GM23338 (cell line): ENCODE measurements around the gene CACNA1F. TPM values are rescaled to one million over a fixed set of nuclear protein-coding genes. Genes with fewer than 3 reads are reported as not detected.

ENCODE experiments used
- ATAC-seq: fragments of 200-7000 bp; cut with Tn5 transposase; 3 replicates; pipeline ENCODE4 v1.9.1; 2020
- DNase-seq: peaks from one replicate; pipeline ENCODE4 v3.0.0-alpha.2; 2015; ENCODE audit warnings: low spot score
- H2AFZ ChIP-seq: fragments of 200-600 bp; sonication (generic); 2 replicates; pipeline ENCODE4 v1.8.0; 2016; ENCODE audit warnings: antibody characterized with exemption, mild to moderate bottlenecking, moderate library complexity
- H3F3A ChIP-seq: fragments of 200-600 bp; sonication (generic); replicated peaks from 2 replicates; pipeline ENCODE4 v1.8.0; 2017; ENCODE audit warnings: antibody characterized with exemption, mixed run types, low read depth
- H3K27ac ChIP-seq: fragments of 200-600 bp; sonication (generic); 2 replicates; pipeline ENCODE4 v1.6.1; 2016; ENCODE audit warnings: low read depth
- H3K27me3 ChIP-seq: fragments of 200-600 bp; sonication (generic); 2 replicates; pipeline ENCODE4 v1.8.0; 2016; ENCODE audit warnings: mild to moderate bottlenecking, mixed run types, moderate library complexity; ENCODE audit not compliant: insufficient read depth
- H3K36me3 ChIP-seq: fragments of 200-600 bp; sonication (generic); 2 replicates; pipeline ENCODE4 v1.8.0; 2016; ENCODE audit warnings: mild to moderate bottlenecking; ENCODE audit not compliant: insufficient read depth
- H3K4me1 ChIP-seq: fragments of 200-600 bp; sonication (generic); 2 replicates; pipeline ENCODE4 v1.8.0; 2016; ENCODE audit warnings: mild to moderate bottlenecking, moderate library complexity; ENCODE audit not compliant: insufficient read depth
- H3K4me2 ChIP-seq: fragments of 200-600 bp; sonication (generic); 2 replicates; pipeline ENCODE4 v1.7.1; 2017; ENCODE audit warnings: mixed run types
- H3K4me3 ChIP-seq: fragments of 200-600 bp; sonication (generic); 2 replicates; pipeline ENCODE4 v1.6.1; 2016; ENCODE audit warnings: mixed run types
- H3K79me2 ChIP-seq: fragments of 200-600 bp; sonication (generic); replicated peaks from 2 replicates; pipeline ENCODE4 v1.8.0; 2017; ENCODE audit warnings: mild to moderate bottlenecking; ENCODE audit not compliant: insufficient read depth
- H3K9me2 ChIP-seq: fragments of 200-600 bp; sonication (generic); 2 replicates; pipeline ENCODE4 v1.8.0; 2017; ENCODE audit not compliant: insufficient read depth
- H4K20me1 ChIP-seq: fragments of 200-600 bp; sonication (generic); replicated peaks from 2 replicates; pipeline ENCODE4 v1.8.0; 2017; ENCODE audit warnings: mild to moderate bottlenecking; ENCODE audit not compliant: insufficient read depth
- H3K27ac Mint-ChIP-seq: 2 replicates; pipeline ENCODE4 v1.8.0; 2020; ENCODE audit warnings: inconsistent platforms, mild to moderate bottlenecking, moderate library complexity, mixed read lengths
- H3K27me3 Mint-ChIP-seq: 3 replicates; pipeline ENCODE4 v1.8.0; 2022; ENCODE audit warnings: low read depth, mild to moderate bottlenecking, moderate library complexity, mixed read lengths, inconsistent platforms; ENCODE audit not compliant: insufficient read depth, poor library complexity
- H3K36me3 Mint-ChIP-seq: 3 replicates; pipeline ENCODE4 v1.8.0; 2021; ENCODE audit warnings: low read depth, mild to moderate bottlenecking, inconsistent platforms, moderate library complexity, mixed read lengths
- H3K4me1 Mint-ChIP-seq: 3 replicates; pipeline ENCODE4 v1.8.0; 2020; ENCODE audit warnings: mild to moderate bottlenecking, inconsistent platforms, mixed read lengths
- H3K4me3 Mint-ChIP-seq: 3 replicates; pipeline ENCODE4 v1.8.0; 2021; ENCODE audit warnings: moderate library complexity, mild to moderate bottlenecking, inconsistent platforms, mixed read lengths
- H3K9me3 Mint-ChIP-seq: 3 replicates; pipeline ENCODE4 v1.8.0; 2020; ENCODE audit warnings: moderate library complexity, mild to moderate bottlenecking, inconsistent platforms, mixed read lengths
- CREB1 ChIP-seq: fragments of 250-450 bp; sonication (Bioruptor Pico); IDR thresholded peaks from 2 replicates; pipeline ENCODE4 v1.5.0; 2020; ENCODE audit warnings: low read depth, mild to moderate bottlenecking, moderate library complexity
- ETS1 ChIP-seq: IDR thresholded peaks from 2 replicates; pipeline ENCODE4 v1.6.1; 2016; ENCODE audit warnings: antibody characterized with exemption
- EZH2 ChIP-seq: fragments of 200-600 bp; sonication (generic); IDR thresholded peaks from one replicate; pipeline ENCODE4 v1.8.0; 2017; ENCODE audit warnings: antibody characterized with exemption, mild to moderate bottlenecking, low read depth; ENCODE audit not compliant: unreplicated experiment
- JUNB ChIP-seq: IDR thresholded peaks from one replicate; pipeline ENCODE4 v1.6.1; 2016; ENCODE audit warnings: antibody characterized with exemption; ENCODE audit not compliant: unreplicated experiment
- REST ChIP-seq: IDR thresholded peaks from one replicate; pipeline ENCODE4 v1.6.1; 2018; ENCODE audit warnings: antibody characterized with exemption; ENCODE audit not compliant: unreplicated experiment
- STAT1 ChIP-seq: IDR thresholded peaks from one replicate; pipeline ENCODE4 v1.6.1; 2016; ENCODE audit warnings: antibody characterized with exemption; ENCODE audit not compliant: unreplicated experiment
- ZNF114 ChIP-seq: fragments of 250-450 bp; sonication (Bioruptor Pico); IDR thresholded peaks from 2 replicates; pipeline ENCODE4 v1.5.0; 2020; ENCODE audit warnings: mild to moderate bottlenecking, moderate library complexity
- ZNF331 ChIP-seq: fragments of 250-450 bp; sonication (Bioruptor Pico); IDR thresholded peaks from 2 replicates; pipeline ENCODE4 v1.5.0; 2020; ENCODE audit warnings: low read depth, mild to moderate bottlenecking, moderate library complexity
- ZNF462 ChIP-seq: fragments of 250-450 bp; sonication (Bioruptor Pico); IDR thresholded peaks from 2 replicates; pipeline ENCODE4 v1.5.0; 2020; ENCODE audit warnings: mild to moderate bottlenecking, moderate library complexity
- polyA plus RNA-seq: library from polyadenylated mRNA; unstranded; fragments of >200 nt; fragmentation: Nextera tagmentation; extraction: Ambion mirVana; gene quantifications from 2 replicates; pipeline ENCODE4 v1.2.1, GENCODE V29; 2016
- total RNA-seq: library from RNA; depleted of rRNA; stranded (reverse); fragments of >200 nt; shearing (Covaris generic); gene quantifications from 2 replicates; pipeline ENCODE4 v1.2.3, GENCODE V29; 2014

CACNA1F gene
- total and polyA plus RNA-seq, 2 experiments from 2014 or later = 0.44 to 0.90 TPM

- TF ChIP-seq ETS1 = no peak
- TF ChIP-seq JUNB = no peak
- no peak for TF ChIP-seq STAT1
- TF ChIP-seq REST = no peak
These were observed 40.1 kb upstream of the CACNA1F start (continued) for GRCh38 chrX:49273181-49273727.

GRCh38 chrX:49272421-49272820 is 39.3 kb upstream of the CACNA1F start:
- no peaks in the 10 kb centered on the region for H3K36me3 ChIP-seq
- peaks cover 23% of the 10 kb centered on the region for H3K36me3 Mint-ChIP-seq
- no peak overlapping the region for H2AFZ ChIP-seq
- H3K4me1 Mint-ChIP-seq = peaks cover 37% of the 10 kb centered on the region
- no peaks in the 10 kb centered on the region for H3K9me2 ChIP-seq
- peaks cover 12% of the 10 kb centered on the region for H3K27me3 Mint-ChIP-seq
- ATAC-seq = no peak
- H3K27ac Mint-ChIP-seq = no peak overlapping the region
- no peaks in the 10 kb centered on the region; the same call in 1 of the 2 replicates for H4K20me1 ChIP-seq
- no peak overlapping the region for H3K4me3 Mint-ChIP-seq
- H3K4me2 ChIP-seq = 0 out of 2 replicates have a peak overlapping the region, but pooled peaks have one; percentile 43
- TF ChIP-seq EZH2 (no peak), REST (no peak), STAT1 (no peak), ZNF331 (CRISPR knock-in tag) (no peak), CREB1 (no peak), JUNB (no peak), ZNF114 (no peak), ZNF462 (CRISPR knock-in tag) (no peak)
- no peaks in the 10 kb centered on the region; the same call in 2 of the 3 replicates for H3K9me3 Mint-ChIP-seq
- no peak overlapping the region for H3K4me3 ChIP-seq
- no peak for DNase-seq
- peaks cover 29% of the 10 kb centered on the region for H3K79me2 ChIP-seq
- H3K4me1 ChIP-seq = peaks cover 3% of the 10 kb centered on the region; the same call in 1 of the 2 replicates
- H3K27me3 ChIP-seq = no peaks in the 10 kb centered on the region
- H3F3A ChIP-seq = no peaks in the 10 kb centered on the region
- no peak overlapping the region for H3K27ac ChIP-seq
